PC-3 (cell line): Measurements from ENCODE around the gene LTN1. TPM values are rescaled to one million over a fixed set of nuclear protein-coding genes. Genes with fewer than 3 reads are reported as not detected.

Source experiments
- ATAC-seq: fragments of 200-7000 bp; cut with Tn5 transposase; 2 replicates; pipeline ENCODE4 v1.9.1; 2020; ENCODE audit warnings: mild to moderate bottlenecking, moderate library complexity
- BruUV-seq: library from RNA; stranded (reverse); fragments of 400-500 nt; replicated peaks from 2 replicates; lab custom pipeline; 2021; lab: Mats Ljungman, UMichigan
- CTCF ChIA-PET: fragments of 300-600 bp; sonication (Branson Sonifier 250); formaldehyde crosslinking; loops from one replicate; lab custom pipeline; 2022; ENCODE audit warnings: antibody characterized with exemption; lab: Charles Lee
- POLR2A ChIA-PET: fragments of 300-600 bp; sonication (Branson Sonifier 250); formaldehyde crosslinking; loops from one replicate; lab custom pipeline; 2022; ENCODE audit warnings: antibody characterized with exemption; ENCODE audit not compliant: unreplicated experiment; lab: Charles Lee
- DNase-seq: peaks from one replicate; pipeline ENCODE4 v3.0.0-alpha.2; 2015
- H2AFZ ChIP-seq: fragments of 300-600 bp; sonication (generic); 2 replicates; pipeline ENCODE4 v1.6.0; 2016; ENCODE audit warnings: antibody characterized with exemption, low read length
- H3F3A ChIP-seq: fragments of 300-600 bp; sonication (generic); one replicate; pipeline ENCODE4 v1.6.0; 2017; ENCODE audit warnings: antibody characterized with exemption, low read length, control low read depth, mild to moderate bottlenecking; ENCODE audit not compliant: unreplicated experiment
- H3K27ac ChIP-seq: fragments of 300-600 bp; sonication (generic); 2 replicates; pipeline ENCODE4 v1.5.1; 2016; ENCODE audit warnings: mild to moderate bottlenecking, low read length
- H3K27me3 ChIP-seq: fragments of 300-600 bp; sonication (generic); 2 replicates; pipeline ENCODE4 v1.6.1; 2016; ENCODE audit warnings: low read length, mixed read lengths
- H3K36me3 ChIP-seq: fragments of 300-600 bp; sonication (generic); 2 replicates; pipeline ENCODE4 v1.6.1; 2016; ENCODE audit warnings: low read depth, mixed run types, low read length, mixed read lengths
- H3K4me1 ChIP-seq: fragments of 300-600 bp; sonication (generic); 2 replicates; pipeline ENCODE4 v1.5.1; 2016; ENCODE audit warnings: low read length; ENCODE audit not compliant: insufficient read depth
- H3K4me2 ChIP-seq: fragments of 300-600 bp; sonication (generic); 2 replicates; pipeline ENCODE4 v1.6.0; 2016; ENCODE audit warnings: low read length
- H3K4me3 ChIP-seq: fragments of 300-600 bp; sonication (generic); 2 replicates; pipeline ENCODE4 v1.5.1; 2016; ENCODE audit warnings: mild to moderate bottlenecking, low read length, mixed read lengths
- H3K79me2 ChIP-seq: fragments of 300-600 bp; sonication (generic); 2 replicates; pipeline ENCODE4 v1.6.1; 2017; ENCODE audit warnings: low read length, mixed read lengths
- H3K9ac ChIP-seq: fragments of 300-600 bp; sonication (generic); 2 replicates; pipeline ENCODE4 v1.6.0; 2016; ENCODE audit warnings: mild to moderate bottlenecking, low read length
- H3K9me2 ChIP-seq: fragments of 300-600 bp; sonication (generic); replicated peaks from 2 replicates; pipeline ENCODE4 v1.6.1; 2016; ENCODE audit warnings: mixed run types, low read length, mixed read lengths
- H3K9me3 ChIP-seq: fragments of 300-600 bp; sonication (generic); 2 replicates; pipeline ENCODE4 v1.6.1; 2016; ENCODE audit warnings: low read length, mixed read lengths
- H4K20me1 ChIP-seq: fragments of 300-600 bp; sonication (generic); 2 replicates; pipeline ENCODE4 v1.6.1; 2016; ENCODE audit warnings: low read length, mixed read lengths
- CTCF ChIP-seq: fragments of 300-600 bp; sonication (generic); conservative IDR thresholded peaks from 2 replicates; pipeline ENCODE4 v1.5.1; 2017; ENCODE audit warnings: antibody characterized with exemption, low read depth, mild to moderate bottlenecking, low read length
- EZH2 ChIP-seq: fragments of 300-600 bp; sonication (generic); IDR thresholded peaks from one replicate; pipeline ENCODE4 v1.6.1; 2017; ENCODE audit warnings: antibody characterized with exemption, mild to moderate bottlenecking, low read length; ENCODE audit not compliant: unreplicated experiment
- EZH2phosphoT487 ChIP-seq: fragments of 300-600 bp; sonication (generic); IDR thresholded peaks from 2 replicates; pipeline ENCODE4 v1.6.1; 2018; ENCODE audit warnings: mild to moderate bottlenecking, antibody characterized with exemption, low read length, borderline replicate concordance
- intact Hi-C: fragments of 100-400 bp; cut with micrococcal nuclease; formaldehyde crosslinking; loops from 2 replicates; pipeline ENCODE4 v1.9.0; 2023
- total RNA-seq: library from RNA; depleted of rRNA; stranded (reverse); fragments of >200 nt; gene quantifications from 2 replicates; pipeline ENCODE4 v1.2.3, GENCODE V29; 2014

LTN1 gene
- total RNA-seq, 1 experiment from 2014 or later = 21.0 TPM

- ChIA-PET CTCF (no interaction called here), POLR2A (no interaction called here)
- no TSS peak for BruUV-seq
- H3F3A ChIP-seq = no peaks in the 10 kb centered on the region
- H3K4me3 ChIP-seq = no peak overlapping the region
- no peaks in the 10 kb centered on the region; the same call in 1 of the 2 replicates for H3K4me1 ChIP-seq
- no peaks in the 10 kb centered on the region for H3K27me3 ChIP-seq
- H3K4me2 ChIP-seq = no peak overlapping the region
- no peaks in the 10 kb centered on the region for H3K79me2 ChIP-seq
- no peak for TF ChIP-seq CTCF
- no peak for TF ChIP-seq EZH2phosphoT487
- TF ChIP-seq EZH2 = no peak
- intact Hi-C loops = no loop called here
- H3K36me3 ChIP-seq = no peaks in the 10 kb centered on the region
- no peak overlapping the region for H3K9ac ChIP-seq
- no peak overlapping the region for H3K27ac ChIP-seq
- no peaks in the 10 kb centered on the region for H3K9me3 ChIP-seq
- H3K9me2 ChIP-seq = no peaks in the 10 kb centered on the region
- DNase-seq = no peak
- no peaks in the 10 kb centered on the region for H4K20me1 ChIP-seq
- no peak overlapping the region for H2AFZ ChIP-seq
- no peak for ATAC-seq
Measured at GRCh38 chr21:28908351-28908750, 84.3 kb downstream of the LTN1 start.

- ATAC-seq = no peak
- intact Hi-C loops = no loop called here
- Histone ChIP-seq H3K27ac (no peak overlapping the region), H3K4me2 (no peak overlapping the region), H3K4me3 (no peak overlapping the region), H3K36me3 (no peaks in the 10 kb centered on the region), H4K20me1 (no peaks in the 10 kb centered on the region), H3K9me2 (no peaks in the 10 kb centered on the region), H3K9me3 (no peaks in the 10 kb centered on the region), H3K9ac (no peak overlapping the region), H3F3A (no peaks in the 10 kb centered on the region), H2AFZ (no peak overlapping the region), H3K4me1 (no peaks in the 10 kb centered on the region; the same call in 1 of the 2 replicates), H3K79me2 (no peaks in the 10 kb centered on the region), H3K27me3 (no peaks in the 10 kb centered on the region)
- no peak for TF ChIP-seq EZH2
- no peak for TF ChIP-seq EZH2phosphoT487
- no peak for TF ChIP-seq CTCF
- BruUV-seq = no TSS peak
- POLR2A ChIA-PET = no interaction called here
- CTCF ChIA-PET = no interaction called here
- DNase-seq = no peak
Measured at GRCh38 chr21:28906841-28907240, 85.8 kb downstream of the LTN1 start.

GRCh38 chr21:28906236-28906635 lies 86.4 kb downstream of the LTN1 start:
- ATAC-seq (no peak), DNase-seq (no peak)
- H3K27me3 ChIP-seq = no peaks in the 10 kb centered on the region
- intact Hi-C loops = no loop called here
- no peaks in the 10 kb centered on the region for H3K79me2 ChIP-seq
- no peaks in the 10 kb centered on the region for H4K20me1 ChIP-seq
- H2AFZ ChIP-seq = no peak overlapping the region
- CTCF ChIA-PET = no interaction called here
- no peaks in the 10 kb centered on the region for H3F3A ChIP-seq
- H3K27ac ChIP-seq = no peak overlapping the region
- H3K9me3 ChIP-seq = no peaks in the 10 kb centered on the region
- H3K4me2 ChIP-seq = no peak overlapping the region
- POLR2A ChIA-PET = no interaction called here
- no peak for TF ChIP-seq EZH2
- no peak for TF ChIP-seq EZH2phosphoT487
- no peak for TF ChIP-seq CTCF
- no peaks in the 10 kb centered on the region for H3K9me2 ChIP-seq
- no peak overlapping the region for H3K4me3 ChIP-seq
- H3K4me1 ChIP-seq = no peaks in the 10 kb centered on the region; the same call in 1 of the 2 replicates
- no peak overlapping the region for H3K9ac ChIP-seq
- no TSS peak for BruUV-seq
- no peaks in the 10 kb centered on the region for H3K36me3 ChIP-seq
